Activated T-helper 1 cell treated with anti-CD3 and anti-CD28 coated beads, Interleukin-12 subunit alpha, Interleukin-12 subunit beta, Interleukin-2, Interleukin-4 antibody, amounts not matched to agents 30 ng/mL and 10 ng/mL and 1 ng/mL, durations not matched to agents 14 hours and 24 hours and 36 hours (primary cell): ENCODE data around the gene PRAF2. TPM values are rescaled to one million over a fixed set of nuclear protein-coding genes. Genes with fewer than 3 reads are reported as not detected.

Experiments used
- DNase-seq: peaks from one replicate; pipeline ENCODE4 v3.0.0; 2021; ENCODE audit warnings: low spot score
- H3K27ac Mint-ChIP-seq: one replicate; pipeline ENCODE4 v1.8.0; 2021; ENCODE audit warnings: mild to moderate bottlenecking, mixed read lengths
- H3K27me3 Mint-ChIP-seq: one replicate; pipeline ENCODE4 v1.8.0; 2022; ENCODE audit warnings: mild to moderate bottlenecking, moderate library complexity, mixed read lengths; ENCODE audit not compliant: insufficient read depth
- H3K36me3 Mint-ChIP-seq: one replicate; pipeline ENCODE4 v1.8.0; 2021; ENCODE audit warnings: low read depth, mixed read lengths
- H3K4me1 Mint-ChIP-seq: one replicate; pipeline ENCODE4 v1.8.0; 2021; ENCODE audit warnings: low read depth, mixed read lengths
- H3K4me3 Mint-ChIP-seq: one replicate; pipeline ENCODE4 v1.8.0; 2021; ENCODE audit warnings: mild to moderate bottlenecking, moderate library complexity, mixed read lengths
- H3K9me3 Mint-ChIP-seq: one replicate; pipeline ENCODE4 v1.8.0; 2021; ENCODE audit warnings: mixed read lengths
- intact Hi-C: fragments of 100-400 bp; cut with micrococcal nuclease; formaldehyde crosslinking; loops from one replicate; pipeline ENCODE4 v1.15.1; 2024
- total RNA-seq: library from RNA; stranded (reverse); gene quantifications from 2 replicates; pipeline ENCODE4 v1.2.3, GENCODE V29; 2022

Gene PRAF2
- total RNA-seq, 1 donor from 2014 or later: 15.4 TPM

DNA sequence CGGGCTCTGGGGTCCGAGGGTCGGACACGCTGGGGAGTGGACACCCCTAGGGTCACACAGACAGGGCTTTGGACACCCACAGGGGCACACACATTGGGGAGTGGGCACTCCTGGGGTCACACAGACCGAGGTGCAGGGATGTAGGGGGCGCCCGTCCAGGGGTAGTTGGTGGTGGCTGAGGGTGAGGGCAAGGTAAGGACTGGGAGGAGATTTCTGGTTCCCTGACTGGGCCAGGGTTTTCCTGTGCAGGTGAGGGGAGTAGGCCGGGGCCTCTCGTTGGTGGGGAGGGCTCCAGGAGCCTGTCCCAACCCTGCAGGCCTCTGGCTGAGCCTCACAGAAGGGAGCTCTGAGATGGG, 27.8 kb upstream of the PRAF2 start:
- peak; percentile 2 for DNase-seq
- Mint-ChIP-seq H3K36me3 (peaks cover 4% of the 10 kb centered on the region), H3K9me3 (no peaks in the 10 kb centered on the region), H3K27ac (peak overlapping the region; percentile 87), H3K4me3 (peak overlapping the region; percentile 90), H3K4me1 (no peaks in the 10 kb centered on the region), H3K27me3 (no peaks in the 10 kb centered on the region)
- intact Hi-C loops: loop anchor here (1.0 to 5.0 kb wide), 10 partner anchors 21 to 504 kb away; partner anchors contain the start of genes GPKOW, GRIPAP1, KCND1 and PQBP1

DNA sequence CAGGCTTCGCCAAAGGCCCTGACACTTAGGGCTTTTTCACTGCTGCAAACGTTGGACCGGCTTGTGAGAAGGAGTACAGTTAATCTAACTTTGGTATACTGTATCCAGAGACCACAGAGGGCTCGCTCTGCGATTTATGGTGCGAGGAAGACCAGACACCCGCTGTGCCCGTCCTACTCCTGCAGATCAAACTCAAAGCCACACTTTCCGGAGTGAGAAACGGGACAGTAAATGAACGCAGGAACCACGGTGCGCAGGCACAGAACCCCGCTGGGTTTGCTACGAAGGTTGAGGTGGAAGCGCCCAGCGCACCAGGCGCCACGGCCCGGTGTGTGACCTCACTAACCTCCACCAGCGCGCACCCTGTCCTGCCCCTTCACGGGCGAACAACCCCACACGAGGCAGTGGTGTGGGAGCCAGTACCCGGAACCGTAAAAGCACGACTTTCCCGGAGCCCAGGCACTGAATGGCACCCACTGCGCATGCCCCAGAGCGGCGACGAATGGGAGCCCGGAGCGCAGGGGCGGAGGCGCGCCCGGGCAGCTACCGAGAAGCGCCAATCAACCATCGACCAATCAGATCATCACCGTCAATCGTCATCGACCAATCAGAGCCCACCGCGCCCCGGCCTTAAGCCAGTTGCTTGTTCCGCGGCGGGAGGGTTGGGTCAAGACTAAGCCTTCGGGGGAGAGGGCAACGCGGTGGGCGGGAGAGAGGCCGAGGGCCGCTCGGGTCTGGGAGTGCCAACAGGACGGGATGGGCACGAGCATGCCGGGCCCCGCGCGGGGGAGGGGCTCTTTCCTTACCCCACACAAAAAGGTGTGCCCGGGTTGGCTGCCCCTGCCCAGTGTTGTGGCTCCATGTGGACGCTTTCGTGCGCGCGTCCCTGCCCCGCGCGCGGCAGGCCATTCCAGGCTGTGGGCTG, 27.2 kb upstream of the PRAF2 start:
- no peaks in the 10 kb centered on the region for H3K27me3 Mint-ChIP-seq
- H3K27ac Mint-ChIP-seq: peak overlapping the region; percentile 87
- H3K4me1 Mint-ChIP-seq: no peaks in the 10 kb centered on the region
- intact Hi-C loops: loop anchor here (1.0 to 5.0 kb wide), 10 partner anchors 21 to 504 kb away; partner anchors contain the start of genes GPKOW, GRIPAP1, KCND1 and PQBP1
- H3K9me3 Mint-ChIP-seq: no peaks in the 10 kb centered on the region
- H3K36me3 Mint-ChIP-seq: peaks cover 2% of the 10 kb centered on the region
- DNase-seq: peak; percentile 86
- peak overlapping the region; percentile 90 for H3K4me3 Mint-ChIP-seq

DNA sequence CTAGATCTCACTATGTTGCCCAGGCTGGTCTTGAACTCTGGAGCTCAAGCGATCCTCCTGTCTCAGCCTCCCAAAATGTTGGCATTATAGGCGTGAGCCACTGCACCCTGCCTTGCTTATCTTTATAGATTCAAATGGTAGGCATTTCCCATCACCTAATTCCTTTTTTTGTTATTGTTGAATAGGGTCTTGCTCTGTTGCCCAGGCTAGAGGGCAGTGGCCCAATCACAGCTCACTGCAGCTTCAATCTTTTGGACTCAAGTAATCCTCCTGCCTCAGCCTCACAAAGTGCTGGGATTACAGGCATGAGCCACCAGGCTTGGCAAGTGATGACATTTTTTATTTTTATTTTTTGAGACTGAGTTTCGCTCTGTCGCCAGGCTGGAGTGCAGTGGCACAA, 22.6 kb upstream of the PRAF2 start:
- Mint-ChIP-seq H3K27me3 (no peaks in the 10 kb centered on the region), H3K4me3 (no peak overlapping the region), H3K27ac (no peak overlapping the region), H3K36me3 (no peaks in the 10 kb centered on the region), H3K4me1 (no peaks in the 10 kb centered on the region), H3K9me3 (no peaks in the 10 kb centered on the region)
- intact Hi-C loops: no loop called here
- no peak for DNase-seq

DNA sequence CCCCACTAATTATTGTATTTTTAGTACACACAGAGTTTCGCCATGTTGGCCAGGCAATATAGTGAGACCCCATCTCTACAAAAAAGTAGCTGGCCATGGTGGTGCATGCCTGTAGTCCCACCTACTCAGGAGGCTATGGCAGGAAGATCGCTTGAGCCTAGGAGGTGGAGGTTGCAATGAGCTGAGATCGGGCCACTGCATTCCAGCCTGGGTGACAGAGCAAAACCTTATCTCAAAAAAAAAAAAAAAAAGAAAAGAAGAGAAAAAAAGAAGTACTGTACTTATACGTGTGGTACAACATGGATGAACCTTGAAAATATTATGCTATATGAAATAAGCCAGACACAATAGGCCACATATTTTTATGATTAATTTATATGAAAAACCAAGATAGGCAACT, 15.8 kb upstream of the PRAF2 start:
- Mint-ChIP-seq H3K4me1 (no peaks in the 10 kb centered on the region), H3K4me3 (no peak overlapping the region), H3K9me3 (no peaks in the 10 kb centered on the region), H3K27me3 (no peaks in the 10 kb centered on the region), H3K36me3 (no peaks in the 10 kb centered on the region), H3K27ac (no peak overlapping the region)
- DNase-seq: no peak
- intact Hi-C loops: no loop called here

DNA sequence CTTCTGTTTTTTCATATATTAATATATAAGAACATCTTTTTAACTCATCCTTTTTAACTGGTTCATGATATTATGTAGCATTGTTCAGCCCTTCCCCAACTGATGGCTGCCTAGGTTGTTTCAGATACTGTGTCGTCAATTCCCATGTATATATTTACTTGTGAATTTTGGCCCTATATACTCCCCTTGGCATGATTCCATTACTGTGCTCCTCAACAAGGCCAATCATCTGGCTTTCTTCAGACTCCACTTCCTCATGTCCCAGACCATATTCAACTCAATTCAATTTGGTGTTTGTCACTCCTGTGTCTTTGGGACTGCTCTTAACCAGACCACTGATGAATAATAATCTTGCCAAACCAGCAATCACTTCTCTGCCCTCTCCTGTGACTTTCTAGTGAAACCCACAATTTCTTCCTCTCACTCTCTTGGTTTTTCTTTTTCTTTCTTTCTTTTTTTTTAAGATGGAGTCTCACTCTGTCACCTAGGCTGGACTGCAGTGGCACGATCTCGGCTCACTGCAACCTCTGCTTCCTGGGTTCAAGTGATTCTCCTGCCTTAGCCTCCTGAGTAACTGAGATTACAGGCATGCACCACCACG, 8.6 kb upstream of the PRAF2 start:
- H3K4me3 Mint-ChIP-seq: peak overlapping the region; percentile 37
- peaks cover 12% of the 10 kb centered on the region for H3K4me1 Mint-ChIP-seq
- no peak overlapping the region for H3K27ac Mint-ChIP-seq
- no peaks in the 10 kb centered on the region for H3K27me3 Mint-ChIP-seq
- no peaks in the 10 kb centered on the region for H3K9me3 Mint-ChIP-seq
- DNase-seq: no peak
- intact Hi-C loops: no loop called here
- H3K36me3 Mint-ChIP-seq: peaks cover 2% of the 10 kb centered on the region

DNA sequence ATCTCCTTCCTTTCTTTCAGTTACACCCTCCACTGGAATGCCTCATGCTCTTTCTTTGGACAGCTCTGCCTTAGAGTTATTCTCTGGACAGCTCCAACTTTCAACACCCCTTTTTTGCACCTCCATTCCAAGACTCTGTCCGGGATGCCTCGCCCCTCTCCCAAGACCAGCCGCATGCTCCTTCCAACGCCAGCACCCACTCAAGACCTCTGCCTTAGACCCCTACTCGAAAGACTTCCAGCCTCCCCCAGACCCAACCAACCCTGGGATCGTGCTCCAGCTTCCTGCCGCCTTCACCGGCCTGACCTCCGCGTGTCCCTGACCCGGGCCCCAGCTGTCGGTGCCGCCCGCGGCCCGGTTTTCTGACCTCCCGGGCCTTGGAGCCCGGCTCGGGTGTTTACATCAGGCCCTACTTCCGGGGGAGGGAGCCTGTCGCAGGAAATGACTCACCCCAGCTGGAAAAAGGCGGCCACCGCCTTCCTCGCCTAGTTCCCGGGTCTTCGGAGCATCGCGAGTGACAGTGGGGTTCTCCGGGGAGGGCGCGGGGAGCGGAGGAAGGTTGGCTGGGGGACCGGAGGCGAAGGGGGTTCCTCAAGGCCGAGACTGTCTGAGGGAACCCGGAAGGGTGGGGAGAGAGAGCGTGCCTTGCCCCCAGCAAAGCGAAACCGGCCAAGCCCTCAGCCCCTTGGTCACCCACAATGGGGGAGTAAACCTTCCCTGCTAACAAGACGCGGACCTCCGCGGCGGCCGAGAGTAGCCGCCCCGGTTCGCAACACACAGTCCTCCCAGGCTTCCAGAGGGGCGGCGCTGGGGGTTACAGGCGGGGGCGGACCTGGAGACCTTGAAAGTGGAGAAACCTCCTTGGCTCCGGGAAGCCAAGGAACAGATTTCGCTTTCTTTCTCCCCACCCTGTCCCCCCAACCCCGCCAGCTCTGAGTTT, 6.0 kb upstream of the PRAF2 start, which contains the start of gene WDR45:
WDR45 (minus strand) TSS at position 399 of the 940 bp plus-strand sequence. CDS start 1,792 bp downstream, outside the sequence.
- Mint-ChIP-seq H3K4me3 (peak within 1 kb of the TSS; percentile 99), H3K27ac (peak within 1 kb of the TSS; percentile 93), H3K4me1 (peaks cover 12% of the 10 kb centered on the region), H3K36me3 (peaks cover 6% of the 10 kb centered on the region), H3K27me3 (no peaks in the 10 kb centered on the region), H3K9me3 (no peaks in the 10 kb centered on the region)
- DNase-seq: peak; percentile 68
- intact Hi-C loops: loop anchor here (1.0 to 2.0 kb wide), 3 partner anchors 22 to 43 kb away; partner anchors contain the start of genes GPKOW and TFE3

DNA sequence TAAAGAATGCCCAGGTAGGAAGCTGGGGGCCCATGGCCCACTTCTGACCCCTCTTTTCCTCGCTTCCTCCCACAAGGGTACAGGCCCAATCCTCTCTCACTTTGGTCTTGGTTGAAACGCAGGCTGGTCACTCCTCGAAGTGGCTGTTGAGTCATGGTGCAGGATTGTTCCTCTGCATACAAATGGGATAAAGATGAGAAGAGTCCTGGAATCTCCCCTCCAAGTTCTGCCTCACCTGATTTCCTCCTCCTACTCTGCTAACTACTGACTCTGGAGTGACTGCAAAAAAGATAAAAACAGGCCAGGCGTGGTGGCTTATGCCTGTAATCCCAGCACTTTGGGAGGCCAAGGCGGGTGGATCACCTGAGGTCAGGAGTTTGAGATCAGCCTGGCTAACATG, 4.1 kb upstream of the PRAF2 start:
- intact Hi-C loops: loop anchor here (2.0 kb wide), 2 partner anchors 35 to 45 kb away; partner anchors contain the start of genes GPKOW and TFE3
- no peaks in the 10 kb centered on the region for H3K9me3 Mint-ChIP-seq
- DNase-seq: no peak
- peaks cover 16% of the 10 kb centered on the region for H3K4me1 Mint-ChIP-seq
- no peak overlapping the region for H3K4me3 Mint-ChIP-seq
- H3K27ac Mint-ChIP-seq: no peak overlapping the region
- H3K27me3 Mint-ChIP-seq: no peaks in the 10 kb centered on the region
- H3K36me3 Mint-ChIP-seq: peaks cover 16% of the 10 kb centered on the region

DNA sequence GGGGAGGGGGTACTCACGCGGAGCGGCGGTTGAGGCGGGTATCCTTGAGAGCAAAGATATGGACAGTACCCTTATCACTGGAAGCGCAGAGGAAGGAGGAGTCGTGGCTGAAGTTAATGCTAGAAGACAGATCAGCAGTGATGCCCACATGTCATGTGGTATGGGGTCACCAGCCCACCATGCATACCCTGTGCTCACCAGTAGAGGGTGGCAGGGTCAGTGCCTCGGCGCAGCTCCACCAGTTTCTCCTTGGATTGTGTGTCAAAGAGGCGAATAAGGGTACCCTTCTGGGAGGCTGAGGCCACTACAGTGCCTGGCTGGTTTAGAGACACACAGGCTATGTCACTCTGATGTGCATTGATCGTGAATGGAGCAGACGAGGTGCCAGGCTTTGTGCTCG, 1.5 kb upstream of the PRAF2 start:
- Mint-ChIP-seq H3K36me3 (peaks cover 25% of the 10 kb centered on the region), H3K9me3 (no peaks in the 10 kb centered on the region), H3K27ac (no peak overlapping the region), H3K4me1 (peaks cover 18% of the 10 kb centered on the region), H3K4me3 (no peak overlapping the region), H3K27me3 (no peaks in the 10 kb centered on the region)
- intact Hi-C loops: no loop called here
- DNase-seq: no peak

DNA sequence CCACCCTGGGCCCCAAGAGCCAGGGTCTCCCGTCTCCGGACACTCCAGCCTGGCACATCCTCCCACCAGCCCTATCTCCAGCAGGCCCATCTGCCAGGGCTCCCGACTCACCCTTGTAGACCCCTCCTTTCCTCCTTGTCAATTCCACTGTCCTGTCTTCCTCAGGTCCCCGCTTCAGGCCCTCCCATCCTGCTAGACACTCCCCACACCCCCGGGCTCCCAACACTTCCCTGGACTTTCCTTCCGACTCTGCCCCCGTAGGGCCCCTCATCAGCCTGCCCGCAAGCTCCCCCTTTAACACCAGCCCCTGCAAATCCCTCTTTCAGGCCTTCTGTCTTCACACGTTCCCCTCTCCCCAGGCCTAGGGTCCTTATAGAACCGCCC, 1.1 kb downstream of the PRAF2 start:
- Mint-ChIP-seq H3K4me3 (peak overlapping the region; percentile 84), H3K36me3 (peaks cover 25% of the 10 kb centered on the region), H3K9me3 (no peaks in the 10 kb centered on the region), H3K4me1 (peaks cover 6% of the 10 kb centered on the region), H3K27me3 (no peaks in the 10 kb centered on the region), H3K27ac (peak overlapping the region; percentile 74)
- no peak for DNase-seq
- intact Hi-C loops: loop anchor here (5.0 kb wide), 1 partner anchor 595 kb away; the partner anchor contains the start of gene FTSJ1

DNA sequence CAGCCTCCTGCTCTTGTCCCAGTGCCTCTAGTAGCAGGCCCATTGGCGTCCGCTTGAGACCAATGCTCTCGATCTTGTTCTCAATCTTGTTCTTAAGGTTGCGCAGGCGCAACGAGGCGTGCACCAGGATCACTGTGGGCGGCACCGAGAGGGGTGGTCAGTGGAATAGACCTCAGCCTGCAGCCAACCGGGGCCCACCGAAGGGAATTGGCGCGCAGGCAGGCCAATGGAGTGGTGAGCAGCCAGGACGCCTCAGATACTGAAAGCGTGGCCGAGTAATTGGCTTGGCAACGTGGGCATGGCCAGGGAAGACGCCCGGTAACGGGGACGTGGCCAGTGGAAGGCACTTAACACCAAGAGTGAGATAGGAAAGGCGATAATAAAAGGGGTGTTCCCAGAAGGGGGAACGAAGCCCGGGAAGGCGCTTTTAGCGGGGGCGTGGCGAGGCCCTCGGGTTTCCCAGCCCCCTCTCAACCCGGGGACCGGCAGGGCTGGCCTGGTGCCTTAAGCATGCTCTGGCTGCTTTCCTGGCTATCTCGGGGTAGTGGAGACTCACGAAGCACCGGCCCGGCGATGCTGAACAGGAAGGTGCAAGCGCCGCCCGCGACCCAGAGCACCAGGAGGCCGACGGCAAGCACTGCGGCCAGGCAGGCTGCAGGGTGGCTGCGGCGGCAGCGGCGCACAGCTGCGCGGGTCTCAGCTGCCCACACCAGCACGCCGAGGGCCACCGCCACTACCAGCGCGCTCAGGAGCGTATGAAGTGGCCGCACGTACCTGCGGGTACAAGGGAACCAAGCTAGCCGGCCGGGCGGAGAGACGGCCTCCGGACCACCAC, 1.7 kb downstream of the PRAF2 start:
- intact Hi-C loops: loop anchor here (5.0 kb wide), 1 partner anchor 595 kb away; the partner anchor contains the start of gene FTSJ1
- no peak overlapping the region for H3K27ac Mint-ChIP-seq
- no peaks in the 10 kb centered on the region for H3K9me3 Mint-ChIP-seq
- DNase-seq: no peak
- H3K4me3 Mint-ChIP-seq: peak overlapping the region; percentile 84
- H3K4me1 Mint-ChIP-seq: peaks cover 6% of the 10 kb centered on the region
- H3K36me3 Mint-ChIP-seq: peaks cover 25% of the 10 kb centered on the region
- H3K27me3 Mint-ChIP-seq: no peaks in the 10 kb centered on the region

DNA sequence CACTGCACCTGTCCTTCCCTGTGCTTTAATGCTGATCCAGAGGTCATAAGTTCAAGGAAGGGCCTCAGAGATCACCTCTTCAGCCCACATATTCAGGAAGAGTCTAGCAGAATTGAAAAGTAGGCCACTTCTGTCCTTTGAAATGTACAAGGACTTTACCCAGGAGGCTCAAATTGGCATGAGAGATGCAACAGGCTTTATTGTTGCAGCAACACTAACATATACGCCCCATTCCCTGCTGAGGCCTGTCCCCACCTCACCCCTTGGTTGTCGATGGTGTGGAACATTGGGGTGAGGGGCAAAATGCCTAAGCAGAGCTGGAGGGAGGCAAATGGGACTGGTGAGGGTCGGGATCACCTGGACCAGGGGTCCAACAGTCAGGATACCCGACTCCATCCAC, 2.8 kb downstream of the PRAF2 start:
- no peak overlapping the region for H3K27ac Mint-ChIP-seq
- H3K4me3 Mint-ChIP-seq: no peak overlapping the region
- peaks cover 6% of the 10 kb centered on the region for H3K4me1 Mint-ChIP-seq
- H3K9me3 Mint-ChIP-seq: no peaks in the 10 kb centered on the region
- peaks cover 25% of the 10 kb centered on the region for H3K36me3 Mint-ChIP-seq
- intact Hi-C loops: loop anchor here (5.0 kb wide), 1 partner anchor 594 kb away; the partner anchor contains the start of gene FTSJ1
- H3K27me3 Mint-ChIP-seq: no peaks in the 10 kb centered on the region
- DNase-seq: no peak
